HG03442 (cell line): Measurements from ENCODE around the gene LGR4.
"Not testable (repeated sequence)": the region's sequence is repeated elsewhere in the genome, so short reads cannot be mapped to it uniquely, and the experiment has no call there.

ENCODE experiments used
- ATAC-seq: cut with Tn5 transposase; IDR thresholded peaks from one replicate; pipeline ENCODE4 v1.9.1; 2021; ENCODE audit warnings: mild to moderate bottlenecking, moderate library complexity; ENCODE audit not compliant: unreplicated experiment

The LGR4 gene, protein sequence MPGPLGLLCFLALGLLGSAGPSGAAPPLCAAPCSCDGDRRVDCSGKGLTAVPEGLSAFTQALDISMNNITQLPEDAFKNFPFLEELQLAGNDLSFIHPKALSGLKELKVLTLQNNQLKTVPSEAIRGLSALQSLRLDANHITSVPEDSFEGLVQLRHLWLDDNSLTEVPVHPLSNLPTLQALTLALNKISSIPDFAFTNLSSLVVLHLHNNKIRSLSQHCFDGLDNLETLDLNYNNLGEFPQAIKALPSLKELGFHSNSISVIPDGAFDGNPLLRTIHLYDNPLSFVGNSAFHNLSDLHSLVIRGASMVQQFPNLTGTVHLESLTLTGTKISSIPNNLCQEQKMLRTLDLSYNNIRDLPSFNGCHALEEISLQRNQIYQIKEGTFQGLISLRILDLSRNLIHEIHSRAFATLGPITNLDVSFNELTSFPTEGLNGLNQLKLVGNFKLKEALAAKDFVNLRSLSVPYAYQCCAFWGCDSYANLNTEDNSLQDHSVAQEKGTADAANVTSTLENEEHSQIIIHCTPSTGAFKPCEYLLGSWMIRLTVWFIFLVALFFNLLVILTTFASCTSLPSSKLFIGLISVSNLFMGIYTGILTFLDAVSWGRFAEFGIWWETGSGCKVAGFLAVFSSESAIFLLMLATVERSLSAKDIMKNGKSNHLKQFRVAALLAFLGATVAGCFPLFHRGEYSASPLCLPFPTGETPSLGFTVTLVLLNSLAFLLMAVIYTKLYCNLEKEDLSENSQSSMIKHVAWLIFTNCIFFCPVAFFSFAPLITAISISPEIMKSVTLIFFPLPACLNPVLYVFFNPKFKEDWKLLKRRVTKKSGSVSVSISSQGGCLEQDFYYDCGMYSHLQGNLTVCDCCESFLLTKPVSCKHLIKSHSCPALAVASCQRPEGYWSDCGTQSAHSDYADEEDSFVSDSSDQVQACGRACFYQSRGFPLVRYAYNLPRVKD

DNA sequence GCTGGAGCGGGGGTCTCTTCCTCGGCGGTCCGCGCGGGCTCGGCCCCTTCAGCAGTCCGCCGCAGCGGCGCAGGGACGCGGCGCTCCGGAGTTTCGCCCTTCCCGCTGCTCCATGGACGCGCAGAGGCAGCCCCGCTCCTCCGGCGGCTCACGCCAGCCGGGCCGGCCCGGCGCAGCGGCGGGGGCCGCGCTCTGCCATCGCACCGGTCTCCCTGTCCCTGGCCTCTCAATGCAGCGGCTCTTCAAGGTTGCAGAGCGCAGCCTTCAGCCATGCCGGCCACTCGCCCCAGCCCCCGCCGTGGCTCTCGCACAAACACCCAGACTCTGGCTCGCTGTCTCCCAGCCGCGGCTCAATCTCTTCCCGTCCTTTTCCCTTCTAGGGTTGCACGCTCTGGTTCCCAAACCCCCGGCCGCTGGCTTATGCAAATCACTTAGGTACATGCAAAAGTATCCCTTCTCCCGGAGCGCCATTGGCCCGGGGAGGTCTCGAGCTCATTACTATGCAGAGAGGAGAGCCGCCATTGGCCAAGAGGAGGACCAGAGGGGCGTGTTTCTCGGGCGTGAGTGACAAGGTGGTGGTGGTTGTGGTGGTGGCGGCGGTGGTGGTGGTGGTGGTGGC is at the start of gene LGR4:
Gene LGR4 (minus strand): TSS at position 393 of the 619 bp plus-strand sequence. CDS start 488 bp downstream, outside the sequence.
- ATAC-seq, result peak; percentile 89

DNA sequence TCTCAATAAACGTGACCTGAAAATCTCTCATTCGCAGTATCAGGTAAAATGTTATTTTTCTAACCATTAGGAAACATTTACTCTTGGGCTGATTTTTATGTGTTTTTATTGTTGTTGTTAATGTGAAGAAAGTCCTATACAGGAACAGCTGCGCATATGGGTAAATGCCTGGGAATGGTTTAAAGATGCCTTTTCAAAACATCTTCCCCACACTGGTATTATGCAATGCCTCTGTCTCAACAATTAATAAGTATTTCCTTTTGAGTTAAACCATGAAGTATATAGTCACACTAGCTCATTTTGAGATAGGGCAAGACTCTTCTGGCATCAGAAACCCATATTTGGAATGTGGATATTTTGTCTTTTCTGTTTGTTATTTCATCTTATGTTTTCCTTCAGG is 47.6 kb upstream of the LGR4 start:
- no peak for ATAC-seq

DNA sequence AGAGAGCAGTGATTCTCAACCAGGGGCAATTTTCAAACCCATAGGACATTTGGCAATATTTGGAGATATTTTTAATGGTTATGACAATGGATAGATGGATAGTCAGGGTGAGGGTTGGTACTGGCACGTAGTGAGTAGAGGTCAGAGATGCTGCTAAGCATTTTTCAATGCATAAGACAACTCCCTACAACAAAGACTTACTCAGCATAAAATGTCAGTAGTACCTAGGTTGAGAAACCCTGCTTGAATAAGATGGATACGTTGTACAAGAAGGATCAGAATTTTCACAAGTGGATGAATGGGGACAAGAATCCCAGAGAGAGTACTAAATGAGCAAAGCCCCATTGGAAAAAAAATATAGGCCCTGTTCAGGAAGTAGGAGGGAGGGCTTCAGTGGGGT is 45.9 kb upstream of the LGR4 start:
- ATAC-seq, result no peak

DNA sequence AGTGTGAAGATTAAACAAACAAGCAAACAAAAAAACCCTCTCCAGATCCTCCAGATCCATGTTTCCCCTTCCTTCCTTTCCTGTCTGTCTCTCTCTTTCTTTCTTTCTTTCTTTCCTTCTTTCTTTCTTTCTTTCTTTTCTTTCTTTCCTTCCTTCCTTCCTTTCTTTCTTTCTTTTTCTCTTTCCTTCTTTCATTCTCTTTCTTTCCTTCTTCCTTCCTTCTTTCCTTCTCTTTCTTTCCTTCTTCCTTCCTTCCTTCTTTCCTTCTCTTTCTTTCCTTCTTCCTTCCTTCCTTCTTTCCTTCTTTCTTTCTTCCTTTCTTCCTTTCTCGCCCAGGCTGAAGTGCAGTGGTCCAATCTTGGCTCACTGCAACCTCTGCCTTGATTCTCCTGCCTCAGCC is 44.9 kb upstream of the LGR4 start:
- ATAC-seq, result not testable (repeated sequence)

DNA sequence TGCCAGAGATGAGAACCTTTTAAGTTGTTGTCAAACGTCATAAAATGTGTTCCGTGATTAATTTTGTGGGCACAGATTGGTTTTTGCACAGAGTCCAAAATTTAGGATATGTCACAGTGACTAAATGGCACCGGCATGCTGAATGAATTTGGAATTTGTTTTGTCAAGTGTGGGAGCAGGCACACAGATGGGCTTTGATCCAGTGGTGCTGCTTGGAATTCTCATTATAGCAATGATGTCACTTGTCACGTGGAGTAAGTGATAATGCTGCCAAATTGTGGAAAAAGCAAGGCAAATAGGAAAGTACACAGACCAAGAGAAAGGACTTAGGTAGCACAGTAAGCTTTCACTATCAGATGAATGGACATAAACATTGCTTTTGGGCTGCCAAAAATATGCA is 42.0 kb upstream of the LGR4 start:
- no peak for ATAC-seq

DNA sequence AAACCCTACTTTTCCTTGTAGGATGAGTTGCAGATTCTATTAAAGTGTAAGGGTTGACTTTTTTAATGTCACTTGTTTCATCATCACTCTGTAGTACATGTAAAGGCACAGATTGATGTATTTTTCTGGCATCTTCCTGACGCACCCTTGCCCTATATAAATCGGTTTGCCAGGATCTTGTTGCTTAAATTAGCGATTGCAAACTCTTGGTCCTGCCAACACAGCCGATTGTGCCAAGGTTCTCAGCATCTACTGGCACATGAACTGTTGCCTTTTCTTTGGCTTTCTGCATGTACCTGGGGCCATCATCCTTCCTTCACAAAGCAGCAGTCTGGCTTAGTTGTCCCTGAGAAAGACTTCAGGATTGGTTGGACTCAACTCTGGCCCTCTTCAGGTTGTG is 41.5 kb upstream of the LGR4 start:
- no peak for ATAC-seq

DNA sequence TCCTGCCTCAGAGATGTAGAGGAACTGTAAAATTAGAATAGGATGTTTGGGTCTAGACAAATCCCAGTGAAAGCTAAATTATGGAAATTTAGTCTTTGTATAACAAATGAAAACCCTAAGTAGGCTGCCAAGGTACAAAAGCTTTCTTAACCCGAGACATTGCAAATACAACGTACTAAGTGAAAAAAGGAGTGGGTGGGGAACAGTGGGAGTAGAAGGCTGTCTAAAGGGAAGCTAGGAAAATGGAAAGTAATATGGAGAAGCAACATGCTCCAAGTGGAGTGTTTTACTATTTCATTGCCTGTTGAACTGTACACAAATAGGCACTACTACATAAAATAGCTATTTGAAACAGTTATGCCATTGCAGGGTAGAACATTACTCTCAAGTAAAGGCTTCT is 40.8 kb upstream of the LGR4 start:
- ATAC-seq, result no peak

DNA sequence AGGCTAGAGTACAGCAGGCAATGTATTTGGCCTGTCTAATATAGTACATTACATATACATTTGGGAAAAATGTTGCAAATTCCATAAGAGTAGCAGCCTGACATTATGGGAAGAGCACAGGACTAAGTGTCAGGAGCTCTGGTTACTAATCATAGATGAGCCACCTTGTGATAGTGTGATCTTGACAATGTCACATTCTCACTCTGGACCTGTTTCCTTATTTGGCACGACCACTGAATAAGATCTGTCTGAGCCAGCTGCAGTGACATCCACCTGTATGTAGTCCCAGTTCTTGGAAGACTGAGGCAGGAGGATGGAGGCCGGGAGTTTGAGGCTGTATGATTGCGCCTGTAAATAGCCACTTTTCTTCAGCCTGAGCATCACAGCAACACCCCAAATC is 39.6 kb upstream of the LGR4 start:
- ATAC-seq, result no peak

DNA sequence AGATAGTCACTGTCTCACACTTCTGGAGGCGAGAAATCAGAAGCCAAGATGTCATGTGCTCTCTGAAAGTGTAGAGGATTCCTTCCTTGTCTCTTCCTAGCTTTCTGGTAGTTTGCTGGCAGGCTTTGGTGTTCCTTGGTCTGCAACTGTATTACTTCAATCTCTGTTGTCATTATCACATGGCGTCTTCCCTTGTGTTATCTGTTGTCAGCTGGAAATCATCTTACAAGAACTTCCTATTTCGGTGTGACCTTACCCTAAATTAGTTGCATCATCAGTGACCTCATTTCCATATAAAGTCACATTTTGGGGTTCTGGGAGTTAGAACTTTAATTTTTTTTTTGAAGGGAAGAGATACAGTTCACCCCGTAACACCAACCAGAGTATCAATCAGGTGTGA is 37.3 kb upstream of the LGR4 start:
- ATAC-seq, result no peak

DNA sequence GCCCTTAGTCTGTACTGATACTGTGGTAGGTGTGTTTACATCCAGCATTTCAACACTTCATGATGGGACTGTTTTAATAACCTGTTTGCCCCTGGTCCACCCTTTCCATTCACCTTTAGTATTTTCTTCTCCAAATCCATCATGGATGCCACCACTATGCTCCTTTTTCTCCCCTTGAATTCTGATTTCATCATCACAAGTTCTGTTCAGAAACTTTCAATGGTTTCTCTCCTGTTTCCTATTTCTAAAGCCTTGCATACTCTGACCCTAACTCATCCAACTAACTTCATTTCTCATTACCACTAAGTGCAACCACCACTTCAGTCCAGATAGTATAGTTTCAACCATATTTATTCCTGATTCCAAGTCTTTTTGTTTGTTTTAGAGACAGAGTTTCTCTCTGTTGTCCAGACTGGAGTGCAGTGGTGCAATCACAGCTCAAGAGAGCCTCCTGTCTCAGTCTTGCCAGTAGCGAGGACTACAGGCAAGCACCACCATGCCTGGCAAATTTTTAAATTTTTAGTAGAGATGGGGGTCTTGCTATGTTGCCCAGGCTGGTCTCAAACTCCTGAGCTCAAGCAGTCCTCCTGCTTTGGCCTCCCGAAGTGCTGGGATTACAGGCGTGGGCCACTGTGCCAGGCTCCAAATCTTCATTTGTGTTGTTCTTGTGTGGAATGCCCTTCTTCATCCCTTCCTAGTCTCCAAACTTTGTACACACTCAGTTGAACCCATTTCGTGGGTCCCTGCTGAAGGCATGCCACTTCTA is 35.1 kb upstream of the LGR4 start:
- ATAC-seq, result no peak

DNA sequence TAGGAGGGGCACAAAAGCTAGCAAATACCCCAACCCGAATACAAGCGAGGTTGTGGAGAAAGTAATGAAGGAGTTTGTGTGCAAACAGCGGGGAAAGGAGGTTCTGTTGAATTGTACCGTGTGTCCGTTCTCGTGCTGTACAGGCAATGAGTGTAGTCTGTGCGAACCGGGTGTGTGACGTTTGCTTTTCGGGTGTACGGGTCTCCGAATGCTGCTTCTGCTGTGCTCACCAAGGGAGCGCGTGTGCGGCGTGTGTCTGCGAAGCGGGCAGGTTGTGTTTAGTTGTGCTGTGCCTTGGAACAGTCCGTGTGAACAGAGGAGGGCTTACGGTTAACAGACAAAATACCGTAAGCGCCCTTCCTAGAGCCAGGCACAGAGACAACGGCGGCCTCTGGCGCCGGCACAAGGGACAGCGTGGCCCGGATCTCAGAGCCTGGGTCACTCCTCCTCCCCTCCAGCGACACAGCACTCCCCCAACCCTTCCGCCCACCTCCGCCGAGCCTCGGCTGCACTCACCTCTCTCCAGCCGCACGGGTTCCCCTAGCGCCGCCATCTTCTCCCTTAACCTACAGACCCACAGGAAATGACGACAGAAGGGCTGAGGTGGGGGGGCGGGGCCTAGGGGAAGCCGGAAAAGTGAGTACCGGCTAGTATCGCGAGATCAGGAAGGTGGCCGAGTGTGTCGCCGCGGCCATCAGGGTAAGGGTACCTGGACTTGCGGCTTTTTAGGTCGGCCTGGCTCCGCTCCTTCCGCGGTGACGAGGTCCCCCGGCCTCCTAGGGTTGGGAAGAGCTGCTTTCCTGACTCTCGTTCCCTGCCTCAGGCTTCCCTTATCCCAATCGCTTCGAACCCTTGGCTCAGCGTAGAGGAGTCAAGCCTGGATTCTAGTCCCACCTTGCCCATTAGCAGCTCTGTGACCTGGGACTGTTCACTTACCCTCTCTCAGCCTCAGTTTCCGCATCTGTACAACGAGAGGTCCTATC is 33.9 kb upstream of the LGR4 start, which contains the start of gene LIN7C:
Gene LIN7C (minus strand): TSS at position 570 of the 983 bp plus-strand sequence. CDS start 17 bp downstream, at position 553.
- ATAC-seq, result peak; percentile 93

DNA sequence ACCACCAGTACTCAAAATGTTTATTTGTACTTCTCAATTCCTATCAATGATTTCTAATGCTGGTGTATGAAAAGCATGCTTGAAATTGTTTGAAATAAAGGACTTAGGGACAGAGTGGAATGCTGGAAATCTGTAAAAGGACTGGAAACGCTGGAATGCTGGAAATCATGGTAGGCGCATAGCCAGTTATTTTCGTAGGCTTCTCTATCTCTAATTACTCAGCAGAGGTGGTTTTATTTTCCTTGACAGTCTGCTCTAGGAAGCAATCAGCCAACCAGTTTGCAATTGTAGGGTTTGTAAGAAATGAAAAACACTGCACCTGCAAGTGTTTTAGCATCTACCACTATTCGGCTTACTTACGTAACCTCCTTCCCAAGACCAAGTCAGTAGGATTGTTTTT is 33.2 kb upstream of the LGR4 start:
- ATAC-seq, result peak; percentile 1

DNA sequence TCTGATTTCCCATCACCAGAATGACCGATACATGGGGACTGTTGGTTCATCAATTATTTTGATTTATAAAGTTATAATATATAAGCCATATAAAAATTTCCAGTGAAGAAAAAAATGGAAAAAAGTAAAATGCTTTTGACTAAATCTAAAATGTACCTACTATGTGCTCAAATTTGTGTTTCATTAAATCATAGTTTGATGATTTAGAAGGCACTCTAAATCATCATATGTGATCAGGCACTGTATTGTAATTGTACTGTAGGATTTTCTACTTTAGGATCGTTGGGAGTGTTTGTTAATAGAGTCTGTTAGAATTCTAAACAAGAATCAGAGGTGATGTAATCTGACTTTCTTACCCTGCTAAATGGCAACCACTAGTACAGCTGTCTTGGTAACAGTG is 31.6 kb upstream of the LGR4 start:
- ATAC-seq, result no peak

DNA sequence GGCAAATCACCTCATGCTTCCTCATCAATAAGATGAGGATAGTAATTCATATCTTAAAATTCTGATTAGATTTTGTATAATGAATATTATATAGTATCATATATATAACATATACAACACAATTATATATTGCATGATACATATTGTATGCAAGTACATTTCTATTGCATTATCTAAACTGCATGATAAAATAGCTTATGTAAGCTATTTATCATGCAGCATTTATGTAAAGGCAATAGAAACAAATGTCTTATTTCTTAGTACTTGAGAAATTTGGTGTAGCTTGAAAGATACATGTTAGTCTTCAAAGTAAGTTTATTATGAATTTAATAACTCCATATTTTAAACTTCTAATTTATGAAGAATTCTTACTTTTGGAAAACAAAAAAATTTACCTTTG is 28.5 kb upstream of the LGR4 start:
- no peak for ATAC-seq

DNA sequence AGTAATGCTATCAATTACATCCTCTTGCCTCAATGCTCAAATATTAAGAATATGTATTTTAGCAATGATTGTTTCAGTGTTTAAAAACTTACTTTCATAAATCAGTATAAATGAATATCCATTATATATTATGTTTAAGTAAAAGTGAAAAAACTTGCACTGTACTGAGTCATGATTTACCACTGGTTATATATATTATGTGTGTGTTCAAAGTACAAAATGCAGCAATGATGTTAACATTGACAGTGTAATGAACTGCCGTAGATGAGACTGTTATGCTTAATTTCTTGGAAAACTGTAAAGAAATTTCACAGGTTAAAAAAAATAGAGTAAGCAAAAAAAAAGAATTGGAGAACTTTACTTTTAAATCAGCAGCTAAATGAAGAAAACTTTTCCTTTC is 25.3 kb upstream of the LGR4 start:
- ATAC-seq, result no peak

DNA sequence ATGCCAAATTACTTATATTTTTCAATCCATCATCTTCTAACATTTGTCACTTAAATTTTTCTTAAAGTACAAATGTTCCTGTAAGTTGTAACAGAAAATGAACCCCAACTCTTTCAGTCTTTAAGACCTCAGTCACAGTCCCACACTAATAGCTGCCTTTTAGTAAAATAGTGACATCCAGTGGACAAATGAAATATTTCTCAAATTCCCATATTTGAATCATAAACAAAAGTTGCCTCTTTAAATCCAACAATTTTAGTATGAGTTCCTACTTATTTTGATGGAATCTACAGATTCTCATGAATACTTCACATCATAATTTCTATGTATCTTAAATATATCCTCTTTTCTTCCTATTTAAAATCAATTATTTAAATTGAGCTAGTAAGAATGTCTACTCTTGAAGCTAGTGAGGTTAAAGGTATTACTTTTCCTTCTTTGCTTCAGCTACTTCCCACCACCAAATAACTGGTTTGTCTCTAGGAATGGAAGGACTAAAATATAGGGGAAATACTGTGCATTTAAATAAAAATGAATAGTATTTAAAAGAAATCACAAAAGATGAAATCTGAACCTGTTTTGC is 24.8 kb upstream of the LGR4 start:
- peak; percentile 75 for ATAC-seq

DNA sequence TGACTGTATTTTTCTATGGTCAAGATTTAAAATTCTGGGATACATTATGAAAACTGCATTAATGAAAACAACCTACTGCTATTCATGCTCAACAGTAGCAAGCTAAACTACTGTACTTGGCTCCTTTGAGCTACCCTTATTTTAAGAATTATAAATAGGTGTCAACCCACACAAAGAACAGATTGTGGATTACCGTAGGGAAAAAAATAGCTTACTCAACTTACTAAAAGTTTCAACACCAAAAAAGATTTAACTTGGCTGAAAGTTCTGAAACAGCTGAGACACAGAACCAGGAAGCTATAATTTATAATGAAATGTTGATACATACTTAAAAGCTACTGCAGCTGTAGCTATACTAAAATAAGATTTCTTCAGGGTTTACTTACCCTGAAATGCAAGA is 23.9 kb upstream of the LGR4 start:
- ATAC-seq, result no peak

DNA sequence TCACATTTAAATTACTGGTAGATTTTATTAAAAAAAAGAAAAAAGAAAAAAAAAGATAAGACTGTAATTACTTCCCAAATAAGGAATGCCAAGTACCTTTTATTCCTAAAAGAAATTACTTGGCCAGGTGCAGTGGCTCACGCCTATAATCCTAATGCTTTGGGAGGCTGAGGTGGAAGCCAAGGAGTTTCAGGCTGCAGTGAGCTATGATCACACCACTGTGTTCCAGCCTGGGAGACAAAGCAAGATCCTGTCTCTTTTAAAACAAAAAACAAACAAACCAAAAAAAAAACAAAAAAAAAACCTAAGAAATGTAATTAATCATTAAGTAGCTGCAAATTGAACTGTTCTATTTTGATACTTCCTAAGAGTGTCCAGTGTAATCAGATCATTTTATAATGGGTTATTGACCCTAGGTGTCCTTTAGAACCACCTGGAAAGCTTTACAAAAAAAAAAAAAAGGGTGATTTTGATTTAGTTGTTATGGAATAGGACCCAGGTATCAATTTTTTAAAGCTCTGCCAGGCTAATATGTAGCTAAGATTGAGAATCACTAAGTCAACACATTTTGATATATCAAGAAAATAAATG is 23.2 kb upstream of the LGR4 start:
- no peak for ATAC-seq

DNA sequence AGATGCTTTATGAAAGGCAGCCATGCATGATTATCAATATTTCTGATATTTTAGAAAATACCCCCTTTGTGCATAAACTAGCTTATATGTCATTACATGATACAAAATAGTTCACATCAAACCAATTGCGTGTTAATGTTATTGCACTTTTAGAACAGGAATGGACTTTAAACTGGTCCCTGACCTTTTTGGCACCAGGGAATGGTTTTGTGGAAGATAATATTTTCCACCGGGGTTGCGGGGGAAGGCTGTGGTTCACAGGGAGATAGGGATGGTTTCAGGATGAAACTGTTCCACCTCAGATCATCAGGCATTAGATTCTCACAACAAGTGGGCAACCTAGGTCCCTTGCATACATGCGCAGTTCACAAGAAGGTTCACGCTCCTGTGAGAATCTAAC is 16.5 kb upstream of the LGR4 start:
- ATAC-seq, result no peak
